ENCODE measurements around the gene NINL.

- TF ChIP-seq CTCF (IDR thresholded peaks at IDR 0.05; ENCODE audit: low read depth, low read length) (no peak), POLR2A (IDR thresholded peaks at IDR 0.05; ENCODE audit: extremely low read depth, insufficient read length) (no peak)
Measured at GRCh38 chr20:25571240-25571639, 14.1 kb downstream of the NINL start.

Data from NB4 (cell line).